Embryonic facial prominence (tissue), 1 donor: ENCODE measurements around the gene BACH2.
A peak's percentile ranks its signal among the peaks of the same experiment; 100 is the strongest.
"Not testable (repeated sequence)": the region's sequence is repeated elsewhere in the genome, so short reads cannot be mapped to it uniquely, and the experiment has no call there.

Experiments used
- DNase-seq: peaks from one replicate; pipeline ENCODE4 v3.0.0-alpha.2; 2016; ENCODE audit errors: extremely low spot score

BACH2 gene

DNA sequence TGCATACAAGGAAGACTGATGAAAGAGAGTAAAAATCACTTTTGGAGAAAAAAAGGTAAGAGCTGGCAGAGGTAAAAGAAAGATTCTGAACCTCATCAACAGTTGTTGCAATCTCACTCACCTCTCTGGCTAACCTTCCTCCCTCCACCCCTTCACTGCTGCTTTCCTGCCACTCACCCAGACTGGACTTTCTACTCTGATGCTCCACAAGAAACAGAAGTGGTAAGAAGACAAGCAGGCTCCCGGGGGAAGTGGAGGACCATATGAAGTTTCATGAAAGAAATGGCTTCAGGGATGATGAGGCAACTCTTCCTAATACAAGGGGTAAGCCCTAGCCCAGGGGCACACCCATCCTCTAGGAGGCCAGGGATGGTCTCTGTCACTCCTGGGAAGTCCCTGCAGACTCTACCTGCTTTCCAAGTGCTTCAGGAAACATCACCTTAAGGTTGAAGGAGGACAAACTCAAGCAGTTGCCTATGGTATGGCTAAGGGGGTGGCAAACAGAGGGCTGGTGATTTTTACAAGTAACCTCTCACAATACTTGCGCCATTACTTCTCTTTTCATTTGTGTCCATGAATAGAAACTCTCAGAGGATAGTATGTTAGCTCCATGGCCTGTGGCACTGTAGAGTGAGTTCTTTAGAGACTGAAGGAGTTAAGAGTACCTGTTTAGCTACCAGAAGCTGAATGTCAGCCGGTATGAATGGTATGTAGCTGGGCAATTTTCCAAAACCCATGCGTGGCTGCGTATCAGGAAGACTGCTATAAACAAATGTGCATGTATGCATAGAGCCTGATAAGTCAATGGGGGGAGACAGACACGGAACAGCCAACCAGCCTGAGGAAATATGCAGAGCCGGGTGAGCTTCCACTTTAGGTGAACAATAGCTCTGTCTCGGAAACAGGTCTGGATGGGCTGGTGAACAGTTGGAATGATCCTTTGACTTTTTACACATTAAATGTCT lies 112.0 kb downstream of the BACH2 start:
- peak; percentile 52 for DNase-seq

GRCh38 chr6:90183587-90184333 lies 112.9 kb downstream of the BACH2 start:
- no peak for DNase-seq

DNA sequence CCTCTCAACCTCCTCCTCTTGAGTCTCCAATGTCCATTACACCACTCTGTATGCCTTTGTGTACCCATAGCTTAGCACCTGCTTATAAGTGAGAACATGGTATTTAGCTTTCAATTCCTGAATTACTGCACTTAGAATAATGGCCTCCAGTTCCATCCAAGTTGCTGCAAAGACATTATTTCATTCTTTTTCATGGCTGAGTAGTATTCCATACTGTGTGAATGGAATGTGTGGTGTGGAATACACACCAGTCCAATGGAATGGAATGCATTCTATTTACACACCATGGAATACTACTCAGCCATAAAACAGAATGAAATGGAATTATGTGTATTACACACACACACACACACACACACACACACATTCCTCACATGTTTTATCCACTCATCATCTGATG lies 116.1 kb downstream of the BACH2 start:
- no peak for DNase-seq

GRCh38 chr6:90179190-90180169 lies 117.2 kb downstream of the BACH2 start:
- no peak for DNase-seq

- DNase-seq = no peak
Measured at GRCh38 chr6:90178384-90178855, 118.2 kb downstream of the BACH2 start.

DNA sequence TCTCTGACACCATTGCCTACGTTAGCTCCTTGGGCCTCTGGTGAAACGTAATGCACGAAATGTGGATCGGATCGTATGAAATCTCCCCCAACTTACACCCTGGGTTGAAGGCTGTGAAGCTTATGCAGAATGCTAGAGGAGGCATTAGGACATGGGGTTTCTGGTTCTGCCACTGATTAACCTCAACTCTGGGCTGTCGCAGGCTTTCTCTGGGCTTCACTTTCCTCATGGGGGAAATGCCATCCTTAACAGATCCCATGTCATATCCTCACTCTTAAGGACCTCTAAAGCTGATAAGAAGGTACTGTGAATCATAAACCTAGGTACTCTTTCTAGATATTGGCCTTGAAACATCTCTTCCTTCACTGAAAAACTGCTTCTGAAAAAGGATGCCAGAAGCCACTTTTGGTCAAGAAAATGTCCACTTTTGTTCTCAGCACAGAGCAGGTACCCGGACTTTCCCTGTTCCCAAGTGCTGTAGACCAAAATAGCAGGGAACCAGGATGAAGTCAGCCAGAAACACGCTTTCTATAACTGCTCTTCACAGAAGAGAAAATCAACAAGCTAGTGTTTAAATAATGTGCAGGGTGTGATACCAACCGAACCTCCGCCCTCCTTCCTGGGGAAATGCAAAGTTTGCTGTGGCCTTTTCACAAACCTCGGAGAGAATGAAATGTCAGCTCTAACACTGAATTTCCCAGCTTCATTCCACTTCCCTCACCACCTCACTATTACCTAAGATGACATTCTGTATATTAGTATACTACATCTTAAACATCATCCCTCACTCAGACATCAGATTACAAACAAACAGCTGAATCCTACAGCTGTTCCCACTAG lies 118.9 kb downstream of the BACH2 start:
- DNase-seq = no peak

GRCh38 chr6:90175627-90176538 lies 120.8 kb downstream of the BACH2 start:
- DNase-seq = no peak

GRCh38 chr6:90173262-90173925 lies 123.2 kb downstream of the BACH2 start:
- no peak for DNase-seq

GRCh38 chr6:90170601-90171000 lies 126.0 kb downstream of the BACH2 start:
- no peak for DNase-seq

DNA sequence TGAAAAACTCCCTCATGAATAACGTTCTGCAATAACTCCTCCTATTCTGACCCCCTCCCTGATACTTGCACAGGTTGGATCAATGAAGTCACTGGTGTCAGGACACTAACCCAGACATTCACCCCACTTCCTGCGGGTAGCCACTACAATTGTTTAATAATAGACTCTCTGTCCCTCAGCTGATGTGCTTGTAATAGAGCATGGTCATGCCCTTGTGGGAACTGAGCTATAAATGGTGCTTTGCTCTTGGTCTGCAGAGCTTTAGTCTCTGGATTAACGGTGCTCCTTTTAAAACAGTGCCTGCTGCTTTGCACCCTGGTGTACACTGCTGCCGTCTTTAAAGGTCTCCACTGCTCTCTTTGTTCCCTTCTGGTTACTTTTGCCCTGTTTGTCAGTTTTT lies 127.3 kb downstream of the BACH2 start:
- DNase-seq = no peak

DNA sequence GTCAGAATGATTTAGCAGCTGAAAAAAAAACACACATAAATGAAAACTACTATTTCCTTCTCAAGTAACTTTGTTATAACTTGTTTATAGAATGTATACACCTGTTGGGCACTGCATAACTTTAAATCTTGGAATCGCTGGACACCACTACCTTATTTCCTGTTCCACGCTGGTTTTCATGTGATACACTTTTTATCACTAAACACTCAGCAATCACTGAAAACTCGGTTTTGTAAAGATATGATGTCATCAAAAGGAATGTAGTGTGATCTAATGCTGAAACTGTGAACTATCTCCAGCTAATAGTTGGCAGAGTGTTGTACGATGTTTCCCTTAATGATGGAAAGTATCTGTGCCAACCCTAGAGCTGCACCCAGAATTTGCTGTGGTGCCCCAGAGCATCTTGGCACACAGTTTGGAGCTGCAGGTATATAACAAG lies 127.9 kb downstream of the BACH2 start:
- DNase-seq = no peak

DNA sequence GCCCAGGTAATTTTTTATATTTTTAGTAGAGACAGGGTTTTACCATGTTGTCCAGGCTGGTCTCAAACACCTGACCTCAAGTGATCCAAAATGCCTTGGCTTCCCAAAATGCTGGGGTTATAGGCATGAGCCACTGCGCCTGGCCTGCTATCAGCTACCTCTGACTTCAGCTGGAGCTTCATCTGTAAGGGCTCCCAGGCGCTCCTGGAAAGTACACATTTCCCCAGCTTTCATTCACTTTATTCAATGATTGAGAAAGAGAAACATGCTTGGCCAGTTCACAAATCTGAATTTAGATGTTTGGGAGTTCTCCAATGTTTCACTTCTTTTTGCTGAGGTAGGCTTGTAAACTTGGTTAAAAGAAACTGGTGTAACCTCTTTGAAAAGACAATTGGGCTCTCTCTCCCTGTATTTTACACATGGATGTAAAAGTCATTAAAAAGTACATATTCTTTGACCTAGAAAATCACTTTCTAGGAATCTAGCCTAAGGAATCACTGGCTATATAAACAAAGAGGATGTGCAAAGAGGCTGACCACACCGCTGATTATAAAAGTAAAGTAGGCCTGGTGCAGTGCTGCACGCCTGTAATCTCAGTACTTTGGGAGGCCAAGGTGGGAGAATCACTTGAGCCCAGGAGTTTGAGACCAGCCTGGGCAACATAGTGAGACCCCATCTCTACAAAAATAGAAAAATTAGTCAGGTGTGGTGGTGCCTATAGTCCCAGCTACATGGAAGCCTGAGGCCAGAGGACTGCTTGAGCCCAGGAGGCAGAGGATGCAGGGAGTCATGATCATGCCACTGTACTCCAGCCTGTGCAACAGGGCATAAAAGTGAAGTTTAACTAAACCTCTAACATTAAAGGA lies 128.9 kb downstream of the BACH2 start:
- no peak for DNase-seq

DNA sequence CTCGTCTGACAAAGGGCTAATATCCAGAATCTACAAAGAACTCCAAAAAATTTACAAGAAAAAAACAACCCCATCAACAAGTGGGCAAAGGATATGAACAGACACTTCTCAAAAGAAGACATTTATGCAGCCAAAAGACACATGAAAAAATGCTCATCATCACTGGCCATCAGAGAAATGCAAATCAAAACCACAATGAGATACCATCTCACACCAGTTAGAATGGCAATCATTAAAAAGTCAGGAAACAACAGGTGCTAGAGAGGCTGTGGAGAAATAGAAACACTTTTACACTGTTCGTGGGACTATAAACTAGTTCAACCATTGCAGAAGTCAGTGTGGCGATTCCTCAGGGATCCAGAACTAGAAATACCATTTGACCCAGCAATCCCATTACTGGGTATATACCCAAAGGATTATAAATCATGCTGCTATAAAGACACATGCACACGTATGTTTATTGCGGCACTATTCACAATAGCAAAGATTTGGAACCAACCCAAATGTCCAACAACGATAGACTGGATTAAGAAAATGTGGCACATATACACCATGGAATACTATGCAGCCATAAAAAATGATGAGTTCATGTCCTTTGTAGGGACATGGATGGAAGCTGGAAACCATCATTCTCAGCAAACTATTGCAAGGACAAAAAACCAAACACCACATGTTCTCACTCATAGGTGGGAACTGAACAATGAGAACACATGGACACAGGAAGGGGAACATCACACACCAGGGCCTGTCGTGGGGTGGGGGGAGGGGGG lies 130.3 kb downstream of the BACH2 start:
- not testable (repeated sequence) for DNase-seq

DNA sequence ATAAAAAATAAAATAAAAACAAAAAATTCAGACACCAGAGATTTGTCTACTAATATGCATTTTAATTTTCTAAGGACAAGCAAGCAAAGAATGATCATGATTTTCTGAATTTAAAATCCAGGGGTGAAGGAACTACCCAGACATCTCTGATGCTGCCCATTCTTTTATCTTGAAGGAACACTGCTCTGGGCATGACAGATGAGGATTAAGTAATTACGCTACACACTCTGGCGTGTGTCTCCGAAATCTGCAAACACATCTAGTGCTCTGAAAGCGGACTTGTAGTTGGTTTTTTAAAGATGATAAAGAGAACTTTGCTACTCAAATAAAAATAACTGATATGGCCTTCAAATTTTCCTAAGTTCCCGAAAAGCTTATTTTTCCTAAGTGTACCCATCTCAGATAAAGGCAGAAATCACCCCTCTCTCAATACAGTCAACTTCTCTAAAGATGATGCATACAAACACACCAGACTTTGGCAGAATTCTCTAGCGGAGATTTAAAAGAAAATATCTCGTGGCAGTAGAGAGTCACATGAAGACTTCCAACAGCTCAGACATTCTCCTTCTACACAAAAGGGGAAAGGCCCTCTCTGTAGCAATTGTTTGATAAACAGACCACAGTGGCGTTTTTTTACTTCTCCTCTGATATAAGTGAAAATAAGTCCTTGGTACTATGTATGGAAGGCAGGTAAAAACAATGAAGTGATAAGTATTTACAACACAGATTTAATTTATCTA lies 133.8 kb downstream of the BACH2 start:
- DNase-seq = no peak

- DNase-seq = no peak
Measured at GRCh38 chr6:90160013-90160412, 136.6 kb downstream of the BACH2 start.

DNA sequence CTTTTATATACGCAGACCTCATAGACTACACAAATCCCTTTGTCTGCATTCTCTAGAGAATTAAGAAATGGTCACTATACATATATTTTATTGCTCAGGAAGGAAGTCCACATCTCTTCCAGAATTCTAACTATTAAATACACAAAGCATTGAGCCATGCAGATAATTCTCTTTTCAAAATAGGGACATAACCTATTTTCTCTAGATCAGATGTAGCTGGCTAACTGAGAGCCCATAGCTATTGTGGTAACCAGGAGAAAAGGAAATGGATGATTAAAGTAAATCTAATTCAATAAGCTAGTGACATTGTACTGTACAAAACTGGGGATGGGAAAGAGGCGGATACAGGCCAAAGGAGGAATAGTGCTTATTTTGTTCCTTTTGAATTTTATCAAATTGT lies 137.2 kb downstream of the BACH2 start:
- DNase-seq = no peak
